Caki2 (cell line): ENCODE data around the gene GSE1. TPM values are rescaled to one million over a fixed set of nuclear protein-coding genes. Genes with fewer than 3 reads are reported as not detected.

Experiments used
- DNase-seq: peaks from one replicate; pipeline ENCODE4 v3.0.0-alpha.2; 2015; ENCODE audit warnings: low read depth
- in situ Hi-C: cut with HindIII; loops from 2 replicates; pipeline ENCODE4 v1.10.0; 2016; ENCODE audit warnings: low sequenced_read_pairs, low pct_unique_long_range_greater_than_20kb, mixed read lengths
- total RNA-seq: library from RNA; depleted of rRNA; stranded (reverse); fragments of >200 nt; shearing (Covaris generic); gene quantifications from 2 replicates; pipeline ENCODE4 v1.2.3, GENCODE V29; 2014; ENCODE audit warnings: low replicate concordance

GSE1 gene
- total RNA-seq, 1 experiment from 2014 or later, result 7.1 TPM

DNA sequence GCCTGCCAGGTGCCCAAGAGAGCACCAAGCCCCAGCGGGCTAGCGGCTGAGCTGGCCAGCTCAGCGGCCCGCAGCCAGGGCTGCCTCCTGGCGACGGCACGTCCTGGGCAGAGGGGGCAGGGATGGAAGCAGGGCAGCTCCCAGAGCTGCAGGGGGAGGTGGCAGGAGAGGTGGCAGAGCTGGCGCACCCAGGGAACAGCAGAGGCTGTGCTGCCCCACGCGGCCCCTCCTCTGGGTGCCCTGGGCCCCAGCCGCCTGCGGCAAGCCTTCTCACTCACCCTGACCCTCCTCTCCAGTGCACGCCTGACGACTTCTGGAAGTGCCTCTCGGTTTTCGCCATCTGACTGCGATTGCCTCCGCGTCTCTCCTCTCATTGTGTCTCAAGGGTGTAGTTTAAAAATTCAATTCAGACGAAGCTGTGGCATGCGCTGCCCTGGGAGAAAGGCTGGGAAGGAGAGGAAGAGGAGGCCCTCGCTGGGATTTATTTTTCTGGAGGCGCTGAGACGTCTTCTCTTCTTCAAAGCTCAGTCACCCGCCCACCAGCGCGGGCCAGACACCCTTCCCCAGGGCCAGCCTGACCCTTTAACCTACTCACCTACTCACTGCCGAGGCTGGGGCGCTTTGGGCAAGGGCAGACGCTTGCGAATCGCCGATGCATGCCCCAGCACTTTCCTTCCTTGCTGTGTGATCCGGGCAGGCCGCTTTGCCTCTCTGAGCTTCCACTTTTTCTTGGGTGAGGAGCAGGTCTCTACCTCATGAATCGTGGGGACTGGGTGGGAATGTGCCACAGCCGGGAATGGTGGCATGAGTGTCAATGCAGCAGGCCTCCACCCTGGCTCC is 24.9 kb downstream of the GSE1 start:
- DNase-seq, result no peak
- in situ Hi-C loops, result no loop called here

DNA sequence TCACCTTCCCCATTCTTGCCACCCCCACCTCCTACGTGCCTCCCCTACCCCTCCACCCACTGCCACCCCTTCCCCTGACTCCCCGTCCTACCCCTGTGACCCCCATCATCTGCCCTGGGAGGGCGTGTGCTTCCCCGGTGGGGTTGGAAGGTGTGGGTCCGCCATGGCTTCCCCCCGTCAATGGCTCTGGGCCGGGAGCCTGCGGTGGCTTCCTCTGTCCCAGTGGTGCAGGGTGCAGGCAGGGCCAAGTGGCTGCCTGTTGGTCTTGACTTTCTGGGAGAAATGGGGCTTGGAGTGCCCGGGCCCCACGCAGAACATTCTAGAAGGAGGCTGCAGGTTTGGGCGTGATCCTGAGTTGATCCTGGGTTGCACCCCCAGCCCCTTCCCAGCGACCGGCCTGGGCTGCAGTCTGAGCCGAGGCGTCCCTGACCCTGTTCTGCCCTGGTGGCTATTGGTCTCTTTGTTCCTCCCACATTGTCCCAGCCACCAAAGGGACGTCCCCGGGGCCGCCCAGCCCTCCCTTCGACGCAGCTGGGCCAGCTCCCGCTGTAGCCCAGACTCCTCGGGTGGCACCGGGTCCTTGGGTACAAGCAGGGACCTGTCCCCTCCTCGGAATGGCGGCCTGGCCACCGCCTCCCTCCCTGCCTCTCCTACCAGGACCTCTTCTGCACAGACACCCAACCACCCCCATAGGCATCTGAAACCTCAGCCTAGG is 25.7 kb downstream of the GSE1 start:
- in situ Hi-C loops, result no loop called here
- no peak for DNase-seq

DNA sequence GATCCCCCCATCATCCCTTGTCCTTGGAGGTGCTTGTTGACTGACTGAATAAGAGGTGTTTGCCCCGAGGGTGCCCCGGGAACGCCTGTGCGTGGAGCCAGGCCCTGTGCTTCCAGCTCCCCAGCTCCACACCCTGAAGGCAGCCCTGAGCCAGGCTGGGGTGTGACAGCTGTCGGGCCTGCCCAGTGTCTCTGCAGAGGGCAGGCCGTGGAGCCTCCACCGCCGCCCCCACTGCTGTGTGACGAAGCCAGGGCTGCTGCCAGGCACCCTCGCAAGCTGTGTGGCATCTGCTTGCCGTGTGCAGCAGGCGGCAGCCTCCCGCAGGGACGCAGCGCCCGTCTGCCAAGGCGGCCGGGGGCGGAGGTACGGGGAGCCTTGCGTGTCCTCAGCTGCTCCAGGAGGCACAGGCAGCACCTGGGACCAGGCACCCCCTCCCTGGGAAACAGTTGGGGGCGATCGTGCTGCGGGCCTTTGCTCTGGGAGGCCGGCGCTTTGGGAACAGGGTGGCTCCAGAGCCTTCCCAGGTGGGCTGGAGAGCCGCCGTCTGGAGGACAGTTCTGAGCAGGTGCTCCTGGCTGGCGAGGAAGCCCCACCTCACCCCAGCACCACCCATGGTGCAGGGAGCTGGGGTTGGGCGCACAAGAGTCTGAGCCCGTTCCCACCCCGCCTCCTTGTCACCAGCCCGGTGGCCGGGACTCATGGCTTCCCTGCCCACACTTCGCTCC is 26.6 kb downstream of the GSE1 start:
- DNase-seq, result no peak
- in situ Hi-C loops, result no loop called here

DNA sequence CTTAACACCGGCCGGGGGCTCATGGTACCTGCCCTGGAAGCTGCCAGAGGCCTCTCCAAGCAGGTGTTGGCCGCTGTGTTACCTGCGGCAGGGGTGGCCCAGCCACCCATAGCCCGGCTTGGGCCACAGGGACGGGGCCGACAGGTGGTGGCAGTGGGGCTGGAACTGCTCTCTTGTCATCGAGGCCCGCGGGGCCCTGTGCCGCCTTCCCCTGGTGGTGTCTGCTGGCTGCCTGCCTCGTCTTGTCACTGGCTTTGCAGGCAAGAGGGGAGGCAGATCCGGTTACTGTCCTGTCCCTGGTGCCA is 27.1 kb downstream of the GSE1 start:
- in situ Hi-C loops, result no loop called here
- DNase-seq, result no peak

DNA sequence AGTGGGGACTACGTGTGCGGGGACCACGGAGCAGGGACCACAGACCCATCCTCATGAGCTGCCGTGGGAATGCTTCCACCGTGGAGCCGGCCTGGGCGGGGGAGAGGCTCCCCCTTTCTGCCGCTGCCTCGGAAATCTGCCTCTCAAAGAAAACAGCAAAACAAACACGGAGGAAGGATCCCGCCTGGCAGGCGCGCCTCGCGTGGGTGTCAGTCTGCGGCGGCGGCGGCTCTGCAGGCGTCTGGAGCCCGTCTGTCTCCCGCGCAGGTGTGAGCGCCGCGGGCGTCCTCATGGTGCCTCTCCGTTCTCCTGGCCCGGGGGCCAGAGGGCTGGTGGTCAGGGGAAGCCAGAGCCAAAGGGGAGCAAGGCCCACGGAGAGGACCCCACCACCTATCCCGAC is 27.5 kb downstream of the GSE1 start:
- DNase-seq, result no peak
- in situ Hi-C loops, result no loop called here

DNA sequence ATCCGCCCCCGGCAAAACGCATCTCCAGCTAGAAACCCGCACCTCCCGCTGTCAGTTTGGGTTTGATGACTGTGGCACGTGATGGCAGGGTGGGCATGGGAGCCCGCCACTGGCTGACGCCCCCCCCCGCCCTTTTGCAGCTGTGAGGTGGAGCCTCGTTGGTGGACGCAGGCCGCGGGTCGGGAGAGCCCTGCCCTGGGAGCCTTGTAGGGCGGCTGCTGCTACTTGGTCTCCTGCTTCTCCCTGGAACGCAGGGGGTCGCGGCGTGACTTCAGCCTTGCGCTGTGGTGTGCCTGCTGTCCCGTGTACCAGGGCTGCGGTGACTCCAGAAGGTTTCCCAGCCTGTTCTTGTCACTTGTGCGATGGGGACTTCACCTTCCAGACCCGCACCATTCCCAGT is 28.2 kb downstream of the GSE1 start:
- in situ Hi-C loops, result no loop called here

DNA sequence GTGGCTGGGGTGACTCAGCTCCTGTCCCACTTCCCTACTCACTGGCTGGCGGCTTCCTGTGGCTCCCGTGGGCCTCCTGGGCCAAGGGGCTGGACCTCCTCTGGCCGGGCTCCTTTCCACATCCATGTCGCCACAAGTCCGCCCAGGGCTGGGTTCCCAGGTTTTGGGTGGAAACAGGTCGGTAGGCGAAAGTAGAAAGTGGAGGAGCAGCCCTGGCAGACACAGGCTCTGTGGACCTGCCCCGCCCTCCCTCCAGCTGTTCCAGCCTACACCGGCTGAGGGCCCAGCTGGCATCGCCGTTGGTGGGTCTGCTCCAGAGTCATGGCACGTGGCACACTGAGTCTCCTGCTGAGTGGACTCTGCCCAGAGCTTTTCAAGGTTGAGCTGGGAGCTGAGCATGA is 28.7 kb downstream of the GSE1 start:
- in situ Hi-C loops, result no loop called here
- DNase-seq, result no peak

More for the DNA sequence above, 28.2 kb downstream of the GSE1 start:
- DNase-seq, result no peak

DNA sequence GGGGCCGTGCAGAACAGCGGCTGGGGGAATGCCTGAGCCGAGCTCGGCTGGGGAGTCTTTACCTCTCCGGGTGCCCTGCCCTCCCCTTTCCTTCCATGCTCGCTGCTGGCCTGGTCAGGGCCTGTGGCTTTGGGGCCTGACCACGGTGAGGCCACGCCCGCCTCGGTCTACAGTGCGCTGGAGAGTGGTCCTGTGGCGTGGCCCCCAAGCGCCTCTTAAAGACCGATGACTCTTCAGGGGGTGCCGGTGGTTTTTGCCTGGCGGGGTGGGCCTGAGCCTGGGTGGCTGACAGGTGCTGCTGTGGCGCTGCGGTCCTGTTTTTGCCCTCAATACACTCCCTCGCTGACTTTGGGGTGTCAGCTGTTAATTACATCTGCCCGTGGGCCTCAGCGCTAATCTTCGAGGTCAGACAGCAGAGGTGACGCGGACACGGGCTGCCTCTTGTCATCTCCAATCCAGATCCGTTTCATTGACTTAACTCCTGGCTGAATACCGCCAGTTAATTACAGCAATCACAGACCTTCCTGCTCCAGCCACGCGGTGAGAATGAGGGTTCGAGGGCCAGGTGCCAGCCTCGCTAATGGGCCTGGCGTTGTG is 29.7 kb downstream of the GSE1 start:
- in situ Hi-C loops, result no loop called here
- DNase-seq, result no peak

DNA sequence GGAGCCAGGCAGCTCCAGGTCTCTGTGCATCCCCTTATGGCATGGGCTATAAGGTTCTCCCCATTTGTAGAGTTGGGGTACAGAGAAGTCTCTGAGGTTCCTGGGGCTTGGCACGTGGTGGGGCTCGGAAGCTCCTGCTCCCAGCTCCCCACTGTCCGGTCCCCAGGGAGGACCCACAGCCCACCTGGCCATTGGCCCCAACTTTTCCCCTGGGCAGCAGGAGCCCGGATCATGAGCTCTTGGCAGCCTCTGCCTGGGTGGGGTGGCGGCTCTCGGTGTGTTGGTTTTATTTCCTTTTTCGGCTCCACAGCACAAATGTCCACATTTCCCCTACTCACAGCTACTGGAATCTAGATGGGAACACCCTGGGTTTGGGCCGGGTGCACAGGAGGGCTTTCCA is 30.5 kb downstream of the GSE1 start:
- in situ Hi-C loops, result no loop called here

DNA sequence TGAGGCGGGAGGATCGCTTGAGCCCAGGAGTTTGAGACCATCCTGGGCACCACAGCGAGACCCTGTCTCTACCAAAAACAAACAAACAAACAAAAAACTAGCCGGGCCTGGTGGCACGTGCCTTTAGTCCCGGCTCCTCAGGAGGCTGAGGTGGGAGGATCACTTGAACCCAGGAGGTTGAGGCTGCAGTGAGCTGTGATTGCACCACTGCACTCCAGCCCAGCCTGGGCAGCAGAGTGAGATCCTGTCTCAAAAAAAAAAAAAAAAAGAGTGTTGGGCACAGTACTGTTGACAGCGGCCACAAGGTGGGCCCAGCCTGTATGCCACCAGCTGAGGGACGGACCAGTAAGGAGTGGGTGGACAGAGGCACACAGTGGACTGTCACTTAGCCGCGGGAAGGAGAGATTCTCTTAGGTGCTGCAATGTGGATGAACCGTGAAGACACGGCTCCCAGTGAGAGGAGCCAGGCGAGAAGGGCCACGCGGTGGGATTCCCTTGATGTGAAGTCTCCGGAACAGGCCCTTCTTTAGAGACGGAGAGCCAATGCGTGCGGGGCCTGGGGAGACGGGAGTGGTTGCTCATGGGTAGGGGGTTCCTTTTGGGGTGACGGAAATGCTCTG is 31.1 kb downstream of the GSE1 start:
- DNase-seq, result no peak
- in situ Hi-C loops, result no loop called here

More for the DNA sequence above, 30.5 kb downstream of the GSE1 start:
- DNase-seq, result no peak

DNA sequence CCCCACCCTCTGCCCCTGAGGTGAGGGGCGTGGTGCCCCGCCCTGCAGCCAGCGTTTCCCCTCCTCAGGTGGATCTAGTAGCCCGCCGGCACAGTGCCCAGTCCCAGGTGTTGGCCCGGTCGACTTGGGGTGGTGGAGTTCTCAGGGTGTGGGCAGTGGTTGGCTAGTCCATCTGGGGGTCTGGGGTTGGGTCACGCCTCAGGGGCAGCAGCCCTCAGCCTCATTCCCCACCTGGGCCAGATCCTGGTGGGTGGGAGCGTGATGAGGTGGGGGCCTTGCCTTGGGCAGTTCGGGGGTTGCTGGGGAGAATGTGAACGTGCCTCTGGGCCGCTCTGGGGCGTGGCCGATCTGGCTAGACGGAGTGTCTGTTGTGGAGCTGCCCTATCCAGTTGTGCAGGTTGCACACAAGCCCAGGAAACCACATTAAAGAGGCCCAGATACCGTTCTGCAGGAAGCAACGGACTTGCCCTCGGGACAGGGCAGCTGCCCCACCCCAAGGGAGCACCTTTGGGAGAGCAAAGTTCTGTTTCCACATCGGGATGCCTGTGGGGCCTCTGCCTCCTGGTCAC is 32.0 kb downstream of the GSE1 start:
- DNase-seq, result no peak
- in situ Hi-C loops, result no loop called here

DNA sequence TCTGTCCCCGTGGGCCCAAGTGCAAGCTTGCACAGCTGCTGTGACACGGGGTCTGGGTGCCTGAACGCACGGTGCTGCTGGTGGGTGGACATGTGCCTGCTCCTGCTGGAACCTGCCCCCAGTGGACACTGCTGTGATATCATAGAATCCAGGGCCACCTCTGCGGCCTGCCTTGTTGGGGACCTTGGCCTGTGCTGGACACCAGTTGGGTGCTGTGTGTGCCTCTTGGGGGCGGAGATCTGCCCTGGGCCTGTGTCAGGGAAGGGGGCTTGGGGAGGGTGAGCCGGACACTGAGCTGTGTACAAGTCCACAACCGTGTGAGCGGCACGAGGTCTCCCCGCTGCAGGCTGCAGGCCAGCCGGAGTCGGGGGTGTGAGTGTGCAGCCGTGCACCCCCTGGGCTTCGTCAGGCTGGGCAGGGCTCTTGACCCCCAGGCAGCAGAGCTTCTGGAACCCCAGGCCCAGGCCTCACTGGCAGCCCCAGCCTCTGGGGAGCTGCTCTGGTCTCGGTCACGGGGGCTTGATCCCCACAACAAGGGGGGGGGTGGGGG is 33.3 kb downstream of the GSE1 start:
- in situ Hi-C loops, result no loop called here
- no peak for DNase-seq

DNA sequence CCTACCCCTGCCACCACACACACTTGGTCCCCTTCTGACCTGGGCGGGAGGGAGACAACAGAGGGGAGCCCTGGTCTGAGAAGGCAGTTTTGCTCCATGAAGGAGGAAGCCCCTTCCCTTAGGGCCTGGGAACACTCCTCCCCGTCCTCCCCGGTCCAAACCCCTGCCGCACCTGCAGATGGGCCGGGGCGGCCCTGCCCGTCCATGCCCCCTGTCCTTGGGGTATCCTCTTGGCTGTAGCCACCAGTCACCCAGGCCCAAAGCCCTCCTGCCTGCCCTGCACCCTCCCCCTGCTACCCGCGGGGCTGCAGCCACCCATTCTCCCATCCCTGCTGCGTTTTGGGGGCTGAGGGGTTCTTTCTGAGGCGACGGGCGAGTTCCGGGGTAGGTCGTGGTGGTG is 33.9 kb downstream of the GSE1 start:
- DNase-seq, result no peak
- in situ Hi-C loops, result no loop called here

DNA sequence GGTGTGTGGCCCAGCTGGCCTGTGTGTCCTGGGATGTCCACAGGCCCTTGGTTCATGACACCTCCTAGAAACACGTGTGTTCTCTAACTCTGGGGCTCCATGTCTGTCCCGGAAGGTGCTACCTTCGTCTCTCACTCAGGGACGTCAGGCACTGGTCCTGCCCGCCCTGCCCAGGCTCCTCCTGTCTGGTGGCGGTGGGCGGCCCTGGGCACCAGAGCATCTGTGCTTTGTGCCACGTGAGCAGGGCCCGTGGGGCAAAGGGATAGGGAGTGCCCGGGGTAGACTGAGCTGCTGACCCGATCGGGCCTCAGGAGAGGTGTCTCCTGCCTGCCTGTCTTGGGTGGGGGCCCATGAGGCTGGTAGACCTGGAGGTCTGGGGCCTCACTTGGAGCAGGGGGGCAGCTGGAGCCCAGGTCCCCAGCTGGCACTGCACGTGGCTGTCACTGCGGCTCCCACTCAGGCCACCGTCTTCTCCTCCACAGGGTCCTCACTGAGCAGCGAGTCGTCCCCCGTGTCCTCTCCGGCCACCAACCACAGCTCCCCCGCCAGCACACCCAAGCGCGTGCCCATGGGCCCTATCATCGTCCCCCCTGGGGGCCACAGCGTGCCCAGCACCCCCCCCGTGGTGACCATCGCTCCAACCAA is 35.1 kb downstream of the GSE1 start:
- in situ Hi-C loops, result no loop called here
- DNase-seq, result no peak

DNA sequence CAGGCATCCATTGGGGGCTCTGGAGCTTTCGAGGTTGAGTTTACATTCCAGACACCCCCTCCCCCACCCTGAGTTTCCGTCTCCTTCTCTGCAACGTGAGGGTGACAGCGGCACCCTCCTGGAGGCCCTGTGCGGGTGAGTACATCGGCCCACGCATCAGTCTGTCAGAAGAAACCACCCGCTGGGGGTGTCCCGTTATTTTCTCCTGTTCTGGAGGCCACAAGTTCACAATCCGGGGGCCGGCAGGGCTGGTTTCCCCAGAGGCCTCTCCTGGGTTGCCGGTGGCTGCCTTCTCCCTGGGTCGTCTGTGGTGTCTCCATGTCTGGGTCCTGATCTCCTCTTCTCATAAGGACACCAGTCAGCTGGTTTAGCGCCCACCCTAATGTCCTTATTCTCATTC is 35.7 kb downstream of the GSE1 start:
- DNase-seq, result no peak
- in situ Hi-C loops, result no loop called here

DNA sequence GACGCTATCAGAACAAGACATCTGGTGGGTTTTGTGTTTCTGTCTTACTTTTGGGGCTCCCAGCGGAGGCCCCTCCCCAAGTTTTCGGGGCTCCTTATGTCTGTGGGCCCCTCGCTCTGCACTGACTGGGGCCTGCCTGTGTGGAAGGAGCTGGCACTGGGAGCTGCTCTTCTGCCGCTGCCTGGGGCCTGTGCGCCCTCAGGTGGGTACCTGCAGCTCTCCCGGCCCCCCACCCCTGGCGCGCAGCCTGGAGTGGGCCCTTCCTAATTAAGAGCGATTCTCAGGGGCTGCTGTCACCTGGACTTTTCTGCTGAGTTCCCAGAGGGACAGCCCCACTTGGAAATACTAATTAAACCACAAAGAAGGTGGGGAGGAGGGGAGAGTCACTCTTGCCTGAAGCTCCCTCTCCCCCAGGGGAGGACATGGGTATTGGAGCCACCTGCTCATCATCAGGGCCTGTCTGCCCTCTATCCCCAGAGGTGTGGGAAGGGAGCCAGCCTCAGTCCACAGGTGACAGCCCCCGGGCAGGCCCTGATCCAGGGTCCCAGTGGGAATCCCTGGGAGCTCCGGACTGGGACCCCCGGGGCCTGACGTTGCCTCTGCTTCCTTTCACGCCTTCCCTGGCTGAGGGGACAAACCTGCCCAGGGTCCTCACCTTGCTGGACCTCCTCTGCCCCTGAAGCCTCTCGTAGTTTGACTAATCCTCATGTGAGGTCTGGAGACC is 36.5 kb downstream of the GSE1 start:
- no peak for DNase-seq
- in situ Hi-C loops, result no loop called here
